GM10266 (cell line): ENCODE measurements around the gene UBE3C.

Source experiments
- DNase-seq: peaks from one replicate; pipeline ENCODE4 v3.0.0; 2012; ENCODE audit errors: extremely low spot score
- TF ChIP-seq, protein P1 (sequence below): IDR thresholded peaks from 2 replicates; pipeline ENCODE4 v1.5.1; 2012; ENCODE audit warnings: mild to moderate bottlenecking, low read depth; ENCODE audit not compliant: control insufficient read depth, insufficient read depth; ENCODE audit errors: missing control alignments

The UBE3C gene

DNA sequence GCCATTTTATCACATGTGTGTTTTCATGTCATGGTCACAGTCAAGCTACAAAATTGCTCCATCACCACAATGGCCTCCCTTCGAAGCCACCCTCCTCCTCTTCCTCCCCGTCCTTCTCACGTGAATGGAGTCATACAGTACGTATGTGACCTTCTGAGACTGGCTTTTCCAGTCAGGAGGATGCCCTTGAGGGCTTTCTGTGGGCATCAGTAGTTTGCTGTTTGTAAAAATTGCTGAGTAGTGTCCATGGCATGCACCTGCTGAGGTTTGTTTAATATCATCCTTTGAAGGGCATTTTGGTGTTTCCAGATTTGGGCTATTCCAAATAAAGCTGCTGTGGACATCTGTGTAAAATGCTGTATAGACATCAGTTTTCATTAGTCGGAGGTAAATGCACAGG is 5.9 kb upstream of the UBE3C start:
- TF ChIP-seq, protein P1, sequence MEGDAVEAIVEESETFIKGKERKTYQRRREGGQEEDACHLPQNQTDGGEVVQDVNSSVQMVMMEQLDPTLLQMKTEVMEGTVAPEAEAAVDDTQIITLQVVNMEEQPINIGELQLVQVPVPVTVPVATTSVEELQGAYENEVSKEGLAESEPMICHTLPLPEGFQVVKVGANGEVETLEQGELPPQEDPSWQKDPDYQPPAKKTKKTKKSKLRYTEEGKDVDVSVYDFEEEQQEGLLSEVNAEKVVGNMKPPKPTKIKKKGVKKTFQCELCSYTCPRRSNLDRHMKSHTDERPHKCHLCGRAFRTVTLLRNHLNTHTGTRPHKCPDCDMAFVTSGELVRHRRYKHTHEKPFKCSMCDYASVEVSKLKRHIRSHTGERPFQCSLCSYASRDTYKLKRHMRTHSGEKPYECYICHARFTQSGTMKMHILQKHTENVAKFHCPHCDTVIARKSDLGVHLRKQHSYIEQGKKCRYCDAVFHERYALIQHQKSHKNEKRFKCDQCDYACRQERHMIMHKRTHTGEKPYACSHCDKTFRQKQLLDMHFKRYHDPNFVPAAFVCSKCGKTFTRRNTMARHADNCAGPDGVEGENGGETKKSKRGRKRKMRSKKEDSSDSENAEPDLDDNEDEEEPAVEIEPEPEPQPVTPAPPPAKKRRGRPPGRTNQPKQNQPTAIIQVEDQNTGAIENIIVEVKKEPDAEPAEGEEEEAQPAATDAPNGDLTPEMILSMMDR = no peak
- no peak for DNase-seq

DNA sequence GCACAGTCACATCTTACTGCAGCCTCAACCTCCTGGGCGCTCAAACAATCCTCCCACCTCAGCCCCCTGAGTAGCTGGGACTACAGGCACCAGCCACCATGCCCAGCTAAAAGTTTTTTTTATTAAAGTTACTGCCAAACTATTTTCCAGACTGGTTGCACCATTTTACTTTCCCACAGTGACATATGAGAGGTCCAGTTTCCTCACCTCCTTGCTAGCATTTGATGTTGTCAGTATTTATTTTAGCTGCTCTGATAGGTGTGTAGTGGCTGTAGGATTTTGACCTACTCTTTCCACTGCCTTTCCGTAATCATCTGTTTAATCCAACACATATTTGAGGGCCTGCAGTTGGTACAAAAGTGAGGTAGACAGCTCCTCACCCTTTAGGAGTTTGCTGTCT is 5.4 kb upstream of the UBE3C start:
- TF ChIP-seq, protein P1 = no peak
- no peak for DNase-seq

DNA sequence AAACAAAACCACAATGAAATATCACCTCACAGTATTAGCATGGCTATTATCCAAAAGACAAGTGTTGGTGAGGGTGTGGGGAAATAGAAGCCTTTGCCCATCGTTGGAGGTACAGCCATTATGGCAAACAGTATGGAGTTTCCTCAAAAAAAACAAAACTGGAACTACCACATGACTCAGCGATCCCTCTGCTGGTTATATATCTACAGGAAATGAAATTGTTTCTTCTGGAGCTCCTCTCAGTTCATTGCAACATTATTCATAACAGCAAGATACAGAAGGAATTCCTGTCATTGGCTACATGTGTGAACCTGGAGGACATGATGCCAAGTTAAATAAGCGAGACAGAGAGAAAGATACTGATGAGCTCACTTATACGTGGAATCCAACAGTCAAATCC is 2.4 kb upstream of the UBE3C start:
- TF ChIP-seq, protein P1 = no peak
- DNase-seq = no peak

DNA sequence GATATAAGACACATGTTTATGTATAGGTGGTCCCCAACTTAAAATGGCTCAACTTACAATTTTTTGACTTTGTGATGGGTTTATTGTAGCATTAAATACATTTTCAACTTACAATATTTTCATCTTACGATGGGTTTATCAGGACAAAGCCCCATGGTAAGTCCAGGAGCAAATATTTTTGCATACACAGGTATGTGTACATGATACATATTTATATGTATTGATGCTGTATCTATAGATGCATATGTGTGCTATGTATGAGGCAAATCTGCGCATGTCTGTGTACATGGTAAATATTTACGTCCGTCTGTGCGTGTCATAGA is 664 bp upstream of the UBE3C start:
- TF ChIP-seq, protein P1 = no peak
- DNase-seq = no peak

DNA sequence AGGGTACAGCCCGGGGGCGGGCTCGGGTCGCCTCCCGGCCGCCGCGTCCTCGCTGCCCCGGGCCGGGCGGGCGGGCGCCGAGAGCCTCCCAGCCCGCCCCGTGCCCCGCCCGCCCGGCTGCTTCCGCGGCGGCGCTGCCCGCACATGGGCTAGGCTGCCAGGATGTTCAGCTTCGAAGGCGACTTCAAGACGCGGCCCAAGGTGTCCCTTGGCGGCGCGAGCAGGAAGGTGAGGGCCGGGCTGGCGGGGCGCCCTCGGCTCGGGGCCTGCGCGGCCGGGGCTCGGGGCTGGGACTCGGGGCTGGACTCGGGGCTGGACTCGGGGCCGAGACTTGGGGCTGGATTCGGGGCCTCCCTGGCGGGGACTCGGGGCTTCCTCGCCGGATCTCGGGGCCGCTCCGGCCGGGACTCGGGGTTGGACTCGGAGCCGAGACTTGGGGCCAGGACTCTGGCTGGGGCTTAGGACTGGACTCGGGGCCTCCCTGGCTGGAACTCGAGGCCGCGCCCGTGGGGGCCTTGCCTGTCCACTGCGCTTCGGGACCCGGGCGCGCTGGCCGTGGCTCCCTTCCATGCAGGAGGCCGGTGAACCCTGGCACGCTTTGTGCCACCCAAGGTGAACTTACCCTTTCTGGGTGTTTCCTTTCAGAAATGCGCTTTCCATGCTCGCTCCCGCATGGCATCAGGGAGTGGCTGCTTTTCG is 534 bp downstream of the UBE3C start:
- DNase-seq = no peak
- TF ChIP-seq, protein P1 = no peak

DNA sequence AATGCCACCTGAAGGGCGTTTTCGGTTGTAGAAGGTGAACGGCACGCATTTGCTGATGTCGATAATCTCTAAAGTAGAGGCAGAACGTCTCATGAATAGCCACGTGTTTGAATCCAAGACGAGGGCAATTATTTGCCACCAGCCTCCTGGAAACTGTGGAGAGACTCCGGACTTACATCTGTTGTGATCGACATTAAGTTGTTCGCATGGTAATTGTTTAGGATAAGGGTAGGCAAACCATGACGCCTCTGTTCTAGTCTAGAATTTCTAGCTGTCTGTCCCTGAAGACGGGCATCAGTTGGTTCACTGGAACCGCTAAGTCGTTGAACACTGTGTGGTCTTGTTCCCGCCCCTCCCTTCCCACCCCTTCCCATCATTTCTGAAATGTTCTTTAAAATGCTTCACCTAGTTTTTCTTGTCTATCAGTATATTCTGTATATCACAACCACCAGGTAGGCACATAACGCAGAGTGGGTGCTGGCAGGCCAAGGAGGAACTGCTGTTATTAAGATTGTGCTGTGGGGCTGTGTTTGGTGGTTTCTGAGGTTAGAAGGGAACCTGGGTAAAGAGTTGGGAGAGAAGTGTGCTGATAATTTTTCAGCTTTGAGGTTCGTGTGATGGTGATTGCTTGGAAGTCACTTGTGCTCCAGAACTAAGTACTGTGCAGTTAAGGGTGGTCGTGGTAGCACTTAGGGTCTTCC is 1.2 kb downstream of the UBE3C start:
- TF ChIP-seq, protein P1 = no peak
- DNase-seq = no peak

DNA sequence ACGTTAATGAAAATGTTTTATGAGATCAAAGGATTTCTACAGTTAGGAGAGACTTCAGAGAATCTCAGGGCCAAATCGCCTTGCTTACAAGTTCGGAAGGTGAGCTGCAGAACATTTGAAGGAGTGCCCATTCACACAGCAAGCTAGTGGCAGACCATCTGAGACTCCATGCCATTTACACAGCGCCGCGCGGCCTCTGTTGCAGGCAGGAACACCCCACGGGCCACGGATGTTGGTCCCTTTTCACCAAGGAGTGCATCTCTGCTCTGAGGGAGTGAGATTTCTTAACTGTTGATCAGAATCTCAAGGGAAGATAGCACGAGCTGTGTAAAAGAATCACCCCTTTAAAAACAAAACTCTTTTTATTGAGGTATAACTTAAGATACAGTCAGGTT is 1.8 kb downstream of the UBE3C start:
- DNase-seq = no peak
- TF ChIP-seq, protein P1 = no peak
